NCI-H2196 treated with DMSO at 0.1 percent for 48 hours (cell line): ENCODE data around the gene CNTLN.
"Not testable (repeated sequence)": the region's sequence is repeated elsewhere in the genome, so short reads cannot be mapped to it uniquely, and the experiment has no call there.

Experiments used
- DNase-seq: peaks from one replicate; lab custom pipeline; 2025; ENCODE audit not compliant: unreplicated experiment; lab: John Stamatoyannopoulos, UW

Gene CNTLN

GRCh38 chr9:17401858-17402257, 267.0 kb downstream of the CNTLN start:
- no peak for DNase-seq

GRCh38 chr9:17402309-17402708, 267.5 kb downstream of the CNTLN start:
- DNase-seq = no peak

GRCh38 chr9:17403539-17403938, 268.7 kb downstream of the CNTLN start:
- no peak for DNase-seq

GRCh38 chr9:17414986-17415385, 280.1 kb downstream of the CNTLN start:
- DNase-seq = no peak

- DNase-seq = no peak
Measured at GRCh38 chr9:17422994-17423680, 288.3 kb downstream of the CNTLN start.

- DNase-seq = no peak
Measured at GRCh38 chr9:17423681-17424011, 288.8 kb downstream of the CNTLN start.

GRCh38 chr9:17425384-17425783, 290.5 kb downstream of the CNTLN start:
- DNase-seq = no peak

- no peak for DNase-seq
Measured at GRCh38 chr9:17433526-17433925, 298.7 kb downstream of the CNTLN start.

GRCh38 chr9:17436854-17437253, 302.0 kb downstream of the CNTLN start:
- DNase-seq = no peak

GRCh38 chr9:17437813-17438212, 303.0 kb downstream of the CNTLN start:
- DNase-seq = no peak

GRCh38 chr9:17445126-17445525, 310.3 kb downstream of the CNTLN start:
- not testable (repeated sequence) for DNase-seq

GRCh38 chr9:17453751-17454150, 318.9 kb downstream of the CNTLN start:
- DNase-seq = no peak

- peak; percentile 31 for DNase-seq
Measured at GRCh38 chr9:17462869-17463464, 328.1 kb downstream of the CNTLN start.

- no peak for DNase-seq
Measured at GRCh38 chr9:17470036-17470813, 335.4 kb downstream of the CNTLN start.

- no peak for DNase-seq
Measured at GRCh38 chr9:17472126-17472525, 337.3 kb downstream of the CNTLN start.

- no peak for DNase-seq
Measured at GRCh38 chr9:17476401-17476800, 341.6 kb downstream of the CNTLN start.

- no peak for DNase-seq
Measured at GRCh38 chr9:17477816-17478215, 343.0 kb downstream of the CNTLN start.

- no peak for DNase-seq
Measured at GRCh38 chr9:17480966-17481365, 346.1 kb downstream of the CNTLN start.

- DNase-seq = no peak
Measured at GRCh38 chr9:17481565-17481964, 346.7 kb downstream of the CNTLN start.

GRCh38 chr9:17484906-17485305, 350.1 kb downstream of the CNTLN start:
- no peak for DNase-seq

- DNase-seq = no peak
Measured at GRCh38 chr9:17486396-17486795, 351.6 kb downstream of the CNTLN start.

- no peak for DNase-seq
Measured at GRCh38 chr9:17487467-17487866, 352.6 kb downstream of the CNTLN start.
